Effector memory CD4-positive, alpha-beta T cell (primary cell): ENCODE data around the gene LAMA3.

Experiments used
- DNase-seq, 3 donors: peaks; one replicate each; pipeline ENCODE4 v3.0.0-alpha.2; 2020
- H3K27ac ChIP-seq: 2 replicates; pipeline ENCODE4 v1.7.0; 2013; ENCODE audit warnings: mild to moderate bottlenecking, low read length, moderate library complexity; ENCODE audit not compliant: insufficient read depth, poor library complexity, severe bottlenecking
- H3K27me3 ChIP-seq: replicated peaks from 2 replicates; pipeline ENCODE4 v1.7.0; 2013; ENCODE audit warnings: mild to moderate bottlenecking, low read length; ENCODE audit not compliant: insufficient read depth, control insufficient read depth, poor library complexity, severe bottlenecking
- H3K36me3 ChIP-seq: 2 replicates; pipeline ENCODE4 v1.7.0; 2013; ENCODE audit warnings: mild to moderate bottlenecking, low read length, moderate library complexity; ENCODE audit not compliant: control insufficient read depth, insufficient read depth
- H3K4me1 ChIP-seq: 2 replicates; pipeline ENCODE4 v1.7.0; 2013; ENCODE audit warnings: low read length, mild to moderate bottlenecking; ENCODE audit not compliant: control insufficient read depth, insufficient read depth, poor library complexity, severe bottlenecking
- H3K4me3 ChIP-seq: 2 replicates; pipeline ENCODE4 v1.7.0; 2013; ENCODE audit warnings: low read length, low read depth, mild to moderate bottlenecking; ENCODE audit not compliant: insufficient read depth, poor library complexity, severe bottlenecking
- H3K9me3 ChIP-seq: 2 replicates; pipeline ENCODE4 v1.7.0; 2013; ENCODE audit warnings: mild to moderate bottlenecking, low read length, moderate library complexity; ENCODE audit not compliant: control insufficient read depth

LAMA3 gene

DNA sequence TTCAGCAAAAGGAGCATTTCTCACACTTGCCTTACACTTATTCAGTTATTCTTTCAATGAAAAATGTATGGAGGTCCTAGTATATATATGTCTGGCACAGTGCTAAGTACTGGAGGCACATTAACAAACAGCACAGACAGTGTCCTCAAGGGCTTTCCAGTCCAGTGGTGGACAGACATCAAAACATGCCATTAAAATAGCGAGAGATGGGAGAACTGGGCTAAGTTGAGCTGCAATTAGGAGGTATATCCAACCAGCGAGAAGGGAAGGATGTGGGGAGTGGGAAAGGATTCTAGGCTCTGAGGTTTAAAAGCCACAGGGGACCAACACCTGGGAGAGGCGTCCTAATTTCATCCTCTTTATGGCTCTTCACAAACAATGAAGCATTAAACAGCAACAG lies 197.8 kb downstream of the LAMA3 start:
- Histone ChIP-seq H3K9me3 (no peaks in the 10 kb centered on the region), H3K4me1 (peaks cover 8% of the 10 kb centered on the region), H3K27ac (no peak overlapping the region), H3K36me3 (no peaks in the 10 kb centered on the region), H3K4me3 (no peak overlapping the region), H3K27me3 (no peaks in the 10 kb centered on the region)
- no peak for DNase-seq

DNA sequence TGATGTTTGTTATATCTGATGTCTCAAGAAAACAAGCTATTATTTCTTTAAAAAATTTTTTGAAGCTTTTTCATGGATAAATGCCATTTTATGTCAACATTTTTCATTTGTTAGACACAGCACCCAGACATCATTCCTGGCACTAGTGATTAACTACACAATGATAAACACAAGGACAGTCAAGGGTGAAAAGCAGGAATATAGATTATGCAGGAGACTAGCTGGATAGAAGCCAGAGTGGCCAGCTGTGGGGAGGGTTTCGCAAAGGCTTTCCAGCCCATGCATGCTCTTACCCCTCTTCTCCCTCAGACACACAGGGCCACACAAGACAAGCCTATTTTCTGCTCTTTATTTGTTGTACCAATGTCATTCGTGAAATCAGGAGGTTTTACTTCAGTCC lies 198.2 kb downstream of the LAMA3 start:
- H3K36me3 ChIP-seq, result no peaks in the 10 kb centered on the region
- no peak overlapping the region for H3K4me3 ChIP-seq
- DNase-seq, result no peak
- no peaks in the 10 kb centered on the region for H3K9me3 ChIP-seq
- peaks cover 8% of the 10 kb centered on the region for H3K4me1 ChIP-seq
- no peak overlapping the region for H3K27ac ChIP-seq
- no peaks in the 10 kb centered on the region for H3K27me3 ChIP-seq

DNA sequence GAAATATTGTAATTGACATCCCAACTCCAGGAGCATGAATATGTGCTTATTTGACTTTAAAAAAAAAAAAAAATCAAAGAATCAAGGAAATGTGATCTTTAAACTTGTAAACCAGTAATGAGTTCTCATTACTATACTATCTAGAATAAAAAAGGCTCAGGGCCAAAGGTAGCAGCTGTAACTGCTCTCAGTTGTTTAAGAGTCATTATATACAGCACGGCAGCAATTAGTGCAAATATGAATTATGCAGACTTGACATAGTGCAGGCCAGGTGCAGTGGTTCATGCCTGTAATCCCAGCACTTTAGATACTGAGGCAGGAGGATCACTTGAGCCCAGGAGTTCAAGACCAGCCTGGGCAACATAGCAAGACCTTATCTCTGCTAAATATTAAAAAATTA lies 199.6 kb downstream of the LAMA3 start:
- H3K36me3 ChIP-seq, result no peaks in the 10 kb centered on the region
- no peak for DNase-seq

DNA sequence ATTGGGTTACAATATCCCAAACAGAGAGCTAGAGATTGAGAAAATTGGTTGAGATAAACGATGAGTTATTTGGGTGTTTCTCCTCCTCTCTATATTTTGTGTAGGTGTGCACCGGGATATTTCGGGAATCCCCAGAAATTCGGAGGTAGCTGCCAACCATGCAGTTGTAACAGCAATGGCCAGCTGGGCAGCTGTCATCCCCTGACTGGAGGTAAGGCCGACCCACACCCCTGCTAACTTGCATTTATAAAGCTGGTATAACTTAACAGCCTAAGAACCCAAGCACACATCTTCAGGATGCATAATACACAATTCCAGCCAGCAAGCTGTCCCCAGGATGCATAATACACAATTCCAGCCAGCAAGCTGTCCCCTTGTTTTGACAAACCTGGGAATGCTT lies 200.7 kb downstream of the LAMA3 start:
- DNase-seq, result no peak
- no peak overlapping the region for H3K27ac ChIP-seq
- H3K4me3 ChIP-seq, result no peak overlapping the region
- H3K27me3 ChIP-seq, result no peaks in the 10 kb centered on the region
- H3K9me3 ChIP-seq, result no peaks in the 10 kb centered on the region
- peaks cover 8% of the 10 kb centered on the region for H3K4me1 ChIP-seq
- H3K36me3 ChIP-seq, result no peaks in the 10 kb centered on the region

More for the DNA sequence above, 199.6 kb downstream of the LAMA3 start:
- Histone ChIP-seq H3K4me1 (peaks cover 8% of the 10 kb centered on the region), H3K4me3 (no peak overlapping the region), H3K27ac (no peak overlapping the region), H3K9me3 (no peaks in the 10 kb centered on the region), H3K27me3 (no peaks in the 10 kb centered on the region)

DNA sequence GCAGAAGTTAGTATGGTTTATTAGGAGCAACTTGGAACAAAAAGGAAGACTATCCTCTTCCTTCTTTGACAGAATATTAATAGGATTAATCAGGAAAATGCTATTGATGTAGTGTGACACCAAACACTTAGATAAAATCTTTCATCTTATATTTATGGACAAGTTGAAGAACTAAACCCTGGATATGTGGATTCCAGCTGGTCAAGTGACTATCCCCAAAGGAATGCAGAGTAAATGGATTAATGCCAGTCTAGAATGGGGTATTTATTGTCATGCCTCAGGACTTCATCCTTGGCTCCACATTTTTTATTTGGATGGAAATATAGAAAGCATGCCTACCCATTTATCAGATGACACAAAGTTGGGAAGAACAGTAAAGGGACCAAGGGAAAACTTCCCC lies 201.3 kb downstream of the LAMA3 start:
- no peak for DNase-seq
- Histone ChIP-seq H3K27me3 (no peaks in the 10 kb centered on the region), H3K9me3 (no peaks in the 10 kb centered on the region), H3K27ac (no peak overlapping the region), H3K4me3 (no peak overlapping the region), H3K4me1 (peaks cover 5% of the 10 kb centered on the region), H3K36me3 (no peaks in the 10 kb centered on the region)

DNA sequence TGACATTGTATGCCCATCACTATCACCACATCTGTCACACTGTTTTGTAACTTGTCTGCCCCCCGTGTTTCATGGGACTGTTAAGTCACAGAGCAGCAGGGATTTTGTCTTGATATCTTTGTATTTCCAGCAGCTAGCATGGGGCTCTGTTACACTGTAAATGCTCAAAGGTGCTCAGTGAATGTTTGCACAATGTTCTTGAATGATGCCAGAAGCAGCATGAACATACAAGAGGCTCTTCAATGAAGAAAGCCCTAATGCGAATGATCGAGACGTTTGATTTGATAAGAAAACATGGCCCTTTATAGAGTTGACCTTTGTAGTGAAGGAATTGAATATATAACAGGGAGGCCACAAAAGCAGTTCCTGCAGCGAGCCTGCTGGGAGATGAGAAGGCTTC lies 204.4 kb downstream of the LAMA3 start:
- Histone ChIP-seq H3K4me3 (no peak overlapping the region), H3K27ac (no peak overlapping the region), H3K4me1 (no peaks in the 10 kb centered on the region), H3K36me3 (no peaks in the 10 kb centered on the region), H3K9me3 (no peaks in the 10 kb centered on the region), H3K27me3 (no peaks in the 10 kb centered on the region)
- DNase-seq, result no peak

DNA sequence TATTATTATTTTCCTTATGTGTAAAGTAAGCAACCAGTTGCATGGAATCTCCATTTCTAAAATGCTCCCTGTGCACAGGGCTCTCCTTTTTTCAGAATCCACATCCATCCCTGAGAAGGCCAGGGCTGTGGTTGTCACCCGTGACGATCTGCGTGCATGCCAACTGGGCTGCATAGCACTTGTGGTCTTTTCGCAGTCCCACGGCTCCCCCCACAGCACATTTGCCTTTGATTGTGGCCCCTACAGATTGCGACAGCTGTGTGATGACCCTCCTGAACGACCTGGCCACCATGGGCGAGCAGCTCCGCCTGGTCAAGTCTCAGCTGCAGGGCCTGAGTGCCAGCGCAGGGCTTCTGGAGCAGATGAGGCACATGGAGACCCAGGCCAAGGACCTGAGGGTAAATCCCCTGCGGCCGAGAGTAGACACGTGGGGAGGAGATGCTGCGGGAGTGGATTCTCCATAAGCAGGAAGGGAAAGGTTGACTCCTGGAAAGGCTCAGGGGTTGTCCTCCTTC lies 205.5 kb downstream of the LAMA3 start:
- H3K36me3 ChIP-seq, result no peaks in the 10 kb centered on the region
- no peaks in the 10 kb centered on the region for H3K27me3 ChIP-seq
- H3K9me3 ChIP-seq, result no peaks in the 10 kb centered on the region
- H3K27ac ChIP-seq, result no peak overlapping the region
- H3K4me3 ChIP-seq, result no peak overlapping the region
- H3K4me1 ChIP-seq, result no peaks in the 10 kb centered on the region
- no peak for DNase-seq

DNA sequence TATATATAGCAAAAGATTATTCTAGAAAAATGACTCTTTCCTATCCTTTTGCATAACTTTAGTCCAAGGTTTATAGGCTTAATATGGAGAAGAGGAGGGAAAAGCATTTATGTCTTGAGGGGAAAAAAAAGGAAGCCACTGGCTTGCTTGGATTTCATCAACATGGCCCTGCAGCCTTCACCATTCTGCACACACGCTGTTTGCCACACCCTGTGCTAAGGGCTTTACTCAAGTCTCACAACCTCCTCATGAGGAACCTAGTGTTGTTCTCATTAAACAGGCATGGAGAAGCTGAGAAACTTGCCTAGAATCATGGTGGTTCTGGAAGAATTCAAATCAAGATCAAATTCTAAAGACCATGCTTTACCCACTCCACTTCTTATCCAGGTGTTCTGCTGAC lies 208.0 kb downstream of the LAMA3 start:
- H3K9me3 ChIP-seq, result no peaks in the 10 kb centered on the region
- no peak overlapping the region for H3K27ac ChIP-seq
- no peaks in the 10 kb centered on the region for H3K36me3 ChIP-seq
- DNase-seq, result no peak
- no peaks in the 10 kb centered on the region for H3K27me3 ChIP-seq
- H3K4me1 ChIP-seq, result no peaks in the 10 kb centered on the region
- H3K4me3 ChIP-seq, result no peak overlapping the region

DNA sequence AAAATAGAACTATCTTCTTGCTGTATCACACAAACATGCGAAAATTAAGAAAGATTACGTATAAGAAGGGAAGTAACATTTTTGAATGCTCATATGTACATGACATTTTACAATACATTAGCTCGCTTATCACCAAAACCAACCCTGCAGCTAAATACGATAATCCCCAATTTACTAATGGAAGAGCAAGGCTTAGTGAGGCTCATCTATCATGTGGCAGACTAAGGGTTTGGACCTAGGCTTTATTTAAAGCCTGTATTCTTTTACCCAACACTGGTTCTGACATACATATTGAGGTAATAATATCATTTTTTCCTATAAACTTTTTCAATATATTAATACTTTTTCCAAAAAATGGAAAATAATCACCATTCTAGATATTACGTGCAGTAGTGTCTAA lies 208.5 kb downstream of the LAMA3 start:
- Histone ChIP-seq H3K4me1 (no peaks in the 10 kb centered on the region), H3K9me3 (no peaks in the 10 kb centered on the region), H3K27me3 (no peaks in the 10 kb centered on the region), H3K4me3 (no peak overlapping the region), H3K27ac (no peak overlapping the region), H3K36me3 (no peaks in the 10 kb centered on the region)
- no peak for DNase-seq

DNA sequence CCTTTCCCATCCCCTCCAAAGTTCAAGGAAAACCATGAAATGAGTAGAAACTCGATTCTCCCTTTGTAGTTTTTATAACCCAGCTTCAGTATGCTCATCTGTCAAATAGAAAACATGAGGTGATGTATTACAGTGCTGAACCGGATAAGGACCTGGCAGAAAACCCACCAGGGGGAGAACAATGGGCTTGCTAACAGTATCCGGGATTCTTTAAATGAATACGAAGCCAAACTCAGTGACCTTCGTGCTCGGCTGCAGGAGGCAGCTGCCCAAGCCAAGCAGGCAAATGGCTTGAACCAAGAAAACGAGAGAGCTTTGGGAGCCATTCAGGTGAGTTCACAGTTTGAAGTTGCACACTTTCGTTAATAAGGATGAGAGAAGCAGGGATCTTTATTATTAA lies 211.7 kb downstream of the LAMA3 start:
- no peaks in the 10 kb centered on the region for H3K27me3 ChIP-seq
- no peaks in the 10 kb centered on the region for H3K4me1 ChIP-seq
- no peaks in the 10 kb centered on the region for H3K9me3 ChIP-seq
- H3K36me3 ChIP-seq, result no peaks in the 10 kb centered on the region
- H3K4me3 ChIP-seq, result no peak overlapping the region
- DNase-seq, result no peak
- no peak overlapping the region for H3K27ac ChIP-seq

DNA sequence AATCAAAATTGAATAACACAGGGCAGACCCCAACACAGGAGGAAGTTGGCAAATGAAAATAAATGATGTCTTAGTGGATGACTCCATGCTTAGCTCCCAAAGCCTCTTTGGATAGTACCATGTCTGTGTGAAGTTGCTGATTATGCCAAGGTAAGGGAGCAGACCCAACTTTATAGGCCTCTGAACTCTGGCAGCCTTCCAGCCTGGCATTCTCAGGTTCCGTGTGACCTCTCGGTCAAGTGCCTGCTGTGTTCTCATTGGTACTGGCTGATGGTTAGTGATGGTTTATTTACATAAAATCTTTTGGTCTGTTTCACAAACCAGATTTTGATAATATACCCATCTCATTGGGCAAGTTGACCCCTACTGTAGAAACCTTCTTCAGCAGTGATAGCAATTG lies 213.1 kb downstream of the LAMA3 start:
- no peak overlapping the region for H3K27ac ChIP-seq
- no peaks in the 10 kb centered on the region for H3K36me3 ChIP-seq

More for the DNA sequence above, 213.1 kb downstream of the LAMA3 start:
- H3K9me3 ChIP-seq, result no peaks in the 10 kb centered on the region
- H3K27me3 ChIP-seq, result no peaks in the 10 kb centered on the region
- no peaks in the 10 kb centered on the region for H3K4me1 ChIP-seq
- DNase-seq, result no peak
- H3K4me3 ChIP-seq, result no peak overlapping the region
